NOMO-1 treated with DMSO at 0.1 percent for 48 hours (cell line): Measurements from ENCODE around the gene TGFA.

Source experiments
- DNase-seq: peaks from one replicate; lab custom pipeline; 2025; ENCODE audit not compliant: unreplicated experiment; lab: John Stamatoyannopoulos, UW

The TGFA gene

DNA sequence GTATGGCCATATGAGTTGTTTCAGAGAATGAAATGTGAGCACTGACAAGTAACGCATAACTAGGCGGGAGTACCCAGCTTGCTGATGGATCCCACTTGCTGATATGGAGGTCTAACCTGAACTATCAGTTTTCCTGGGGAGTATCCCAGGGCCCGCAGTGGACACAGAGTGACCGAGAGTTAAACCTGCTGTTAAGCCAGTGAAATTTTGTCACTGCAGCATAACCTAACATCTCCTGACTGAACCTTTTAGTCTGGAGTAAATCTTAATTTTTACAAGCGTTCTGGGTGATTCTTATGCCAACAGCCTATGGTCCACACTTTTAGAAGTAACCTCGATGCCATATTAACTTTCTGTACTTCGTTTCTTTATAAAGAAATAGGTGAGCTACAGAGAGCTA, 54.4 kb downstream of the TGFA start:
- DNase-seq = no peak

DNA sequence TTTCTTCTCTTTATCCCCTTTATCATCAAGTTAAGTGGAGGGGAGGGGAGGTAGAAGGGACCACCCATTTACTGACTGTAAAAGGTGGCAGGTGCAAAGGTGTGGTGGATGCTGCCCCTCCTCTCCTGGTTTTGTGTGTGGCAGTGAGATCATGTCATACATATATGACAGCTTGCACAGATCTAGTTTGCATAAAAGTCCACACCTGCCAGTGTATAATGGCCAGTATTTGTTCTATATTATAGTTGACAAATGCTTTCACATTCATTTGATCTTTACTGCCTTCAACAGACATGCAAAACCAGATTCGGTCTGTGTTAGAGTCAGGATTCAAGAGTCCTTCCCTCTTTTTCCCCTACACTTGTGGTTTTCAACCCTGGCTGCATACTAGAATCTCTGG, 55.1 kb downstream of the TGFA start:
- no peak for DNase-seq

DNA sequence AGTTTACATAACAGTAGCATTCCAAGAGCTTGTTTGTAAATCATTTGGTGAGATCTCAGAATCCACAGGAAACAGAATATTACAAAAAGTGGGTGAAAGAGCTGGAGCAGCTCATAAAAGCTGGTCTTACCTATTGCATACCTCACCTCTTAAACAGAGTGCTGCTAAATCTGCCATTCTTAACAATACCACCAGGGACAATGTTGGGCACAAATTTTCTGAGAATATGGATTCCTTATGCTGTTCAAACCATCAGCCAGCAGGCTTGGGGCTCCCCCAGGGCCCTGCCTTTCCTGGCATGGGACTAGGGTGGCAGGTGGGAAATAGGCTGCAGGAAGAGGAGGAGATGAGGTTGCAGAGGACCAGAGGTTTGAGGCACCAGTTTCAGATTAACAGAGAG, 55.6 kb downstream of the TGFA start:
- DNase-seq = no peak

DNA sequence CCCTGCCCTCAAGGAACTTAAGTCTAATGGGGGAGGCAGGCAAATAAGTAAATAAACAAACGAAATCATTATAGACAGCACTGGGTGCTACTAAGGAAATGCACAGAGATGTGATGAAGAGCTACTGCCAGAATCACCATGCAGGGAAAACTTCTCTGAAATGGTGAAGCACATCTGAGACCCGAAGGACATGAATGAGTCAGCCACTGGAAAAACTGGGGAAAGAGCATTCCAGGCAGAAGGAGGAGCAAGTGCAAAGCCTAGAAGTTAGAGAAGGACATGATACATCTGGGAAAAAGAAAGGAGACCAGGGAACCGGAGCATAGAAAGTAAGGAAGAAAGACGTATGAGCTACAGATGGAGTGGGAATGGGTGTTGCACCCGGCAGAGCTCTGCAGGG, 56.8 kb downstream of the TGFA start:
- no peak for DNase-seq

DNA sequence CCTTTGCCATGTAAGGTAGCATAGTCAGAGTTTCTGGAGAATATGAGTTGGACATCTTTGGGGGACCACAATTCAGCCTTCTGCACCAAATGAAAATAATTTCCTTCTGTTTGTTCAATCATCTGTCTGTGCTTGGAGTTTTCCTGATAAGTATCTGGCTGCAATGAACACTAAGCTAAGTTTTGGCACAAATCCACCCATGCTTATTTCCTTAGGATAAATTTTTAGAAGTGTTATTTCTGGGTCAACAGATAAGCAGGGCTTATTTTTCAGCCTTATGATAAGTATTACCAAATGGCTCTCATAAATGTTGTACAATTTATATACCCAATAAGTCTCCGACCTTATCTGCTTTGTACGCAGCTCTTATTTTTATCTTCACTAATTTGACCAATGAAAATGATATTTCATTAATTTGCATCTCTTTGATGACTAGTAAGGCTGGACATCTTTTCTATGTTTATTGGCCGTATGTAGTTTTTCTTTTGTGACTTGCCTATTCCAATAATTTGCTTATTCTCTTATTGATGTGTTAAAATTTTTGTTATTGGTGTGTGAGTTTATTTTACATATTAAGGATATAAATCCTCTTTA, 59.2 kb downstream of the TGFA start:
- no peak for DNase-seq

DNA sequence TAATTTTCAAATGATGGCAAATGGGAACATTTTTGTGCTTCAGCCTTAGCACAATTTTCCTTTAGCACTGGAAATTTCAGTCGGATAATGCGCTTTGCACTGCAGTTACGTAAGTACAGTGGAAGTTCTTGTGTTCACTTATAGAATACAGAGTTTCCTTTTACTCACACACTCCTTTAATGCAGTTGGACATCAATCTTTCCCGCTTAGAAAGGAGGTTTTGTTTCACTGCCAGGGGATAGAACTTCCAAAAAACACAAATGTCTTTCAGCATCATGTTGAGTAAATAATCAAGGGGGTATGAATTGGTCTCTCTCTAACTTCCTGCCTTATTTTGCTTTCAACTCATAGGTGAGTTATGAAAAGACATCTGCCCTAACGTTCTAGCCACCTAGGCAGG, 63.2 kb downstream of the TGFA start:
- no peak for DNase-seq

DNA sequence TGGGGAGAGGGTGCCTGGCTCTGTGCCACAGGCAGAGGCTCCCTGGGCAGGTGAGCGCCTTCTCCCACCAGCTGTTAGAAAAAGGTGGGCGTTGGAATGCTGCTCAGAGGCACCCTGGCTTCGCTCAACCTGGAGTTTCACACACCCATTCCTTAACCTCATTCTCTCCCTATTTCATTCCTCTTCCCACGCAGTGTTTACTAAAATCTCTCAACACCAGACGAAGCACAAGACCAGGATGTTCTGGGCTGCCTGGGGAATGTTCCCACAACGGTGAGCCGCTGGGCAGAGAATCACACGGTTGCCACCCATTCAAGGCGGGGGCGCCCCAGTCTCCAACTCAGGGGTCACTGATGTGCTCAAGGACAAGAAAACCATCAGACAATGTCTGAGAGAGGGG, 64.5 kb downstream of the TGFA start:
- no peak for DNase-seq

DNA sequence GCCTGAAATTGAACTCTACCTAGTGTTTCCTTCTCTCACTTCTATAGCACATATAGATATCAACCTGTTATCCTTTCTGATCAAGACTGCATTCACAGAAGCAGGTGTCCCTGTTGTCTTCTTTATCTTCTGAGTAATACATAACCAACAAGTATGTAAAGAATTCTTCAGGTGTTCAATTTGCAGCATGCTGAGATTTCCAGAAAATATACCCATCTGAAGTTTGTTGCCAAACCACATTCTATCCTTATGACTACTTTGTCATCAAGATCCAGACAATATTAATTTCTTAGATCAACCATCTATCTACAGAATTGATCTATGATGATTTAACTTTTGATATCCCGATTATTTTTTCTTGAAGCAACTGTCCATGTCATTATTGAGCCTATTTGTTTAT, 69.5 kb downstream of the TGFA start:
- no peak for DNase-seq

DNA sequence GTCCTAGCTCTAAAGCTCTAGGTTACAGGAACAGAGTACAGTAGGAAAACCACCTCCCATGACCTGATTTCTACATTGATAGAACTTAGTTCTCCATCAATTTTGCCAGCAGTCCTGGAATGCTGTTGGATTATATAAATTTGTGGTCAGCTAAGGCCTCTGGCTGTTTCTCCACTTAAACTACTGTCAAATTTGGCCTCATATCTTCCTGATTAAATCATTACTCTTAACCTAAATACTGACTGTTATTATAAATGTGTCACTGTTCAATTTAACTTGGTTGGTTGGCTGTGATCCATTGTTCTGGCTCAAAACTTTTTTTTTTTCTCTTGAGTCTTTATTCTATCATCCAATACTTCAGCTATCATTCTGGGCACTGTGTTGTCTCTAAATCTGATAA, 71.2 kb downstream of the TGFA start:
- no peak for DNase-seq

DNA sequence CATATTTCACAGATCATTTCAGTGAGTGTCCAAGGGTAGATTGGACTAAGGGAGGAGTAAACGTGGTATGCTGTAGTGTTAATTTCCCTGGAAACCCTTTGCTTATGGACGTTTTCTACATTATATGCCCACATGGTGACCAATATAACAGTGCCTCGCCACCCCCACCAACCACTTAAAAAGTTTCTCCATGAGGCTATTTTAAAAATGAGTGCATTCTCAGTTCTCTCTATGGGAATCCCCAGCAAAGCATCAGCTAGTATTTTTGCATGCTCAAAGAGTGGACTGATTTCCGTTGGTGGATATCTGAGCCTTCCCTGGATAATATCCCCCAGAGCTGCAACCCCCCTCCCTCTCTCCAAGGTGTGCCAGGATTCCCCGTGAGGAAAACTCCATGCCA, 73.2 kb downstream of the TGFA start:
- no peak for DNase-seq

DNA sequence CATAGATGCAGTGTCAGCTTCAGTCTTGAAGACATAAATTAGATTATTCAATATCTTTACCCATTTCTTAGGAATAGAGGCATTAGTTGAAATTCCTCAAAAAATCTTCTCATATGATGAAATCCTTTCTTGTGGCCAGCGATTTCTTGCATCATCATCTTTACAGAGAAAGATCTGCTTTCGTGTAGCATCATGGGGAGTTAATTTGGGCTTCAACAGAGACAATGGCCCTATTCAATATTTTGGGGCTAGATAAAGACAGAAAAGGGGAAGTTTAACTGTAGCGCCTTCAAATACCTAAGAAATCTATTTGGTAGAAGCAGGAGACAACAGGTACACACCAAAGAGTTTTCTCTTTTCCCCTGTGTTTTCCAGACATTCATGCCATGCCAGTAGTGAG, 73.8 kb downstream of the TGFA start:
- DNase-seq = peak; percentile 74

DNA sequence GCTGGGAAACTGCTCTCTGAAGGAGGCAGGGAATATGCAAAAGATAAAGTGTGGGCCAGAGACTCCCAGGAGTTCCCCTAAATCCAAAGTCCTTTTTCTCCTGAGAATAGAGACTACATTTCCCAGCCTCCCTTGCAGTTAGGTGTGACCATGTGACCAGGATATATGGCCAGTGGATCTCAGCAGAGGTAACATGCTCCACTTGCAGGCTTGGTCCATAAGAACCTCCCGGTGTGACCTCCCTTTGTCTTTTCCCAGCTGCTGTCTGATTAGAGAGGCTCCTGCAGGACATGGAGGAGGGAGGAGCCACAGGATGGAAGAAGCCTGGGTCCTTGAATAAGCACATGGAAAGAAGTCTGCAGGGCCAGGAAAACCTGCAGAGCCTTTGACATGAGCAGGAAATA, 76.2 kb downstream of the TGFA start:
- no peak for DNase-seq

DNA sequence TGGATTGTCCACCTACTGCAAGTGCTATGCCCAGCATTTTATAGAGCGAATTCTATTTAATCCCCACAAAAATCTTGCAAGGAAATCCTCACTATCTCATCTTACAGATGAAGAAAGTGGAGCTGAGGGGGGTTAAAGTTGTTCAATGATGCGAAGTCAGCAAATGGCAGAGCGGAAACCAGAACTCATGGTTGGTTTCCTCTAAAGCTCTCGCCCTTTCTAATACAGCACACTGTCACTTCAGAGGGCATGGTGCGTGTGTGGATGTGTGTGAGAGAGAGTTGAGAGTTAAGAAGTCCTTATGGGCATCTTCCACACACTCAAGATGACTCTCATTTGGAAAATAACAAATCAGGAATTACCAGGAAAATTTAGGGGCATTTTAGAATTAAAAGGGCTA, 78.4 kb downstream of the TGFA start:
- no peak for DNase-seq

DNA sequence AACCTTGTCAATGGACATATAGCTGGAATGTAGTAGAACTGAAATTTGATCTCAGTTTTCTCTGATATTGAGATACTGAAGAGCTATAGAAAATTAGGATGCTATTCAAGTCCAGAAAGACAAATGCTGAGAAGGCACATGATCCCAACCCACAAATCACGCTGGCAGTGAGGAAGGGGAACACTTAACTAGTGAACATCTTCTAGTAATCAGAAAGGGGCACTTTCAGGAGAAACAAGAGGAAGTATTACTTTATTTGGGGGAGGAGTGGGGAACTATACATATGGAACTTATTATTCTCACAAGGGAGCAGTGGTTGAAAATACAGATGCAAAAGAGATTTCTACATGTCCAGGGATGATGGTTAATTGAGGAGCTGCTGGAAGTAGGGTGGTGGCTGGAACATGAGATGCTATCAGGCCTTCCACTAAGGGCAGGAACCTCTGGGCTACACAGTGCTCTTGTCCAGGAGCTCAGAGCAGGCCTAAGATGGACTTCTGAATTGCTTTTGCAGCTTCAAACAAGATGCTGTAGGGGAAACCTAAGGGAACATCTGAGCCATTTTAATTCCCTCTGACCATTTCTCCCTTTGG, 79.3 kb downstream of the TGFA start:
- peak; percentile 55 for DNase-seq

DNA sequence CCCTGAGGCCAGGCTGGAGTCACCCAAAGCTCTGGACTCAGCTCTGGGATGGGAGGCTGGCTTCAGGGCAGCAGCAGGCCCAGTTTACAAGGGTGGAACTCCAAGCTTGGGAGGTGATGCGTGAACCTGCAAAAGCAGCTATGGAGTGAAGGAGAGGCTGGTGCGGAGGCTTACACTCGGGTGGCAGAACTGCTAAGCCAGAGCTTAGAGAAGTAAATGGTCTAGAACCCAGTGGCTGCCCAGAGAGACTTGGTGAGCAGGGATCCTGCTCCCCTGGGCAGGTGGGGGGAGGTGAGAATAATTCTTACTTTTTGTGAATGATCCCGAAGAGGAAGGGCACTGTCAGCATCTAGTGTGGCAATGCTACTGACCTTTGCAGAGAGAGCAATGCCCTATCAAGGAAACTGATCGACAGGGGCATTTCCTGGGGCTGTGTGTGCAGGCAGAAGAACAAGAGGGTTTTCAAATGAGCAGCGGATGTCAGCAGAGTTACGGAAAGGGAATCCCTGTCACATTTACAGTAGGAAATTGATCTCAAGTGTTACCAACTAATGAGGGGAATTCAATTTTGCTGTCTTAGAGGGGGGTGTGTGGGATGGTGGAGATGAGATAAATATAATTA, 80.4 kb downstream of the TGFA start:
- DNase-seq = no peak

DNA sequence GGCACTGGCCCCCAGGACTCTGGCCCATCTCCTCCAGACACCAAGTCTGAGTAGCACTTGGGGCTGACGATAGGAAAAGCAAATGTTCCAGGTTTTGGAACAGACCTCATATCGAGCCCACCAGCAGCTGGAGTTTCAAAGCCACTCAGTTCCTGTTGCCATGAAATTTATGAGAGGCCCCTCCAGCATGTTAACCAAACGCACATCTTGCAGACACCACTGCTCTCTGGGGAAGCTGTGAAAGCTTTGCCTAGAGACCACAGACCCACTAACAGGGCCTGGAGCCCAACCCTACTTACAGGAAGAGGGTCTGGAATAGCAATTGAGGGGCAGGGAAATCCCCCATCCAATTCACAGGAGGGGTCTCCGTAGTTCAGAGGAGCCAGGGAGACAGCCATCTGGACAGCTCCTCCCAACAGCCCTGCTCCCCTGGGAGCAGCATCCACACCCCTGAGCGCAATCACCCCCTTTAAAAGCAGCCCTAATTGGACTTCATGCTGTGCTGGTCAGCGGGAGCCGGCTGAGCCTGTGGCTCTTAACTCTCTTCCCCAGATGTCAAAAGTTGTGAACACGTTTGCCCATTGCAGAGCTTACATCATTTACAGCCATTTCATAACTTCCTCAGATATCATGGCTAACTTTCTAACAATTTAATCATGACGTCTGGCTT, 81.3 kb downstream of the TGFA start:
- DNase-seq = peak; percentile 72

DNA sequence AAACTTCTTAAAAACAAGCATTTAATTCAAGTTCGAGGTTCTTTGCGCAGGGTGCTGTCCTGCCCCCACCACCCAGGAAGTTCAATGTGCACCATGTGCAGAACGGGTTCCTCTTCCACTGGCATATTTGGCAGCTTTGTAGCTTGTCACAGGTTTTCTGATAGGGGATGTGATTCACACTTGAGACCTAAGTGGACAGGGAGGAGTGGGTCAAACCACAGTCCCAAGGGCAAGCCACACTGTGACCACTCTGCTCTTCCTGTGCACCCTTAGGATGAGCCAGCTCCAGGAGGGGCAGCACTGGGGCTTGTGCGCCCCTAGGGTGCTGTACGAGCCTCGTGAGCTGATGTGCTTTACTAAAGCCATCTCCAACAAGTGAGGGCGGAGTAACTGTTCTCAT, 82.5 kb downstream of the TGFA start:
- no peak for DNase-seq

DNA sequence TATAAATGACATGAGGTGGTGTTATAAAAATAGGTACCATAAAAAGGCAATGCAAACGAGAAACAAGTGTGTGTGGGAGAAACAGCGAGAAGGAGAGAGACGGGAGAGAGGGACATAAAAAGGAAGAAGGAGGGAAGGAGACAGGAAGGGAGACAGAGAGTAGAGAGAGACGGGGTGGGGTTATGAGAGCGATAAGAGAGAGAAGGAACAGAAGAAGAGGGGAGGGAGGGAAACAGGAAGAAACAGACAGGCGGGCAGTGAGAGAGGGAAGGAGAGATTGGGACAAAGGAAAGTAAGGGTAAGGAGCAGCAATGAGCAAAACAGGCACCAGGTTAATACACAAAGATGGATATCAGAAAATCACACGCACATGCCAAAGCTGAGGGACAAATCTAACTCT, 83.7 kb downstream of the TGFA start:
- DNase-seq = no peak

DNA sequence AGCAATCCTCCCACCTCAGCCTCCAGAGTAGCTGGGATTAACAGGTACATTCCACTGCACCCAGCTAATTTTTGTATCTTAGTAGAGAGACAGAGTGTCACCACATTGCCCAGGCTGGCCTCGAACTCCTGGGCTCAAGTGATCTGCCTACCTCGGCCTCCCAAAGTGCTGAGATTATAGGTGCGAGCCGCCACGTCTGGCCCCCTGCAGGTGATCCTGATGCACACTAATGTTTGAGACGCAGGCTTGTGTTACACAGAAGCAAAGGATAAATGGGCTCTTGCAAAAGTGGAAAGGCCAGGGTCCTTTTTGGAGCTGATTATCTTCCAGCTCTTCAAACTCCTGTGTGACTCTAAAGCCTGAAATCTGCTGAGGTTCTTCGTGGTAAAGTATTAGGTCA, 84.2 kb downstream of the TGFA start:
- no peak for DNase-seq

DNA sequence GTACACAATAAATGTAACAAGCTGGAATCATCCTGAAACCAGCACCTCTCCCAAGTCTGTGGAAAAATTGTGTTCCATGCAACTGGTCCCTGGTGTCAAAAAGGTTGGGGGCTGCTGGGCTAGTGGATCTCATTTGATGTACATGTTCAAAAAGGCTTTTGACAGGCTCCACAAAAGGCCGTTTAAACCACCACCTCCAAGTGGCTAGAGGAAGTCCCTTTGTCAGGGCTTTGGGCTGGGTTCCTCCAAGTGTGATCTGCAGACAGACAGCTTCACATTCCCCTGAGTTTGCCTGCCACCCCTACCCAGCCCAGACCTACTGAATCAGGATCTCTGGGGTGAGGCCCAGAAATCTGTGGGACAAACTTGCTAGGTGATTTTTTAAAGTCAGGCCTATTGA, 84.7 kb downstream of the TGFA start:
- DNase-seq = no peak

DNA sequence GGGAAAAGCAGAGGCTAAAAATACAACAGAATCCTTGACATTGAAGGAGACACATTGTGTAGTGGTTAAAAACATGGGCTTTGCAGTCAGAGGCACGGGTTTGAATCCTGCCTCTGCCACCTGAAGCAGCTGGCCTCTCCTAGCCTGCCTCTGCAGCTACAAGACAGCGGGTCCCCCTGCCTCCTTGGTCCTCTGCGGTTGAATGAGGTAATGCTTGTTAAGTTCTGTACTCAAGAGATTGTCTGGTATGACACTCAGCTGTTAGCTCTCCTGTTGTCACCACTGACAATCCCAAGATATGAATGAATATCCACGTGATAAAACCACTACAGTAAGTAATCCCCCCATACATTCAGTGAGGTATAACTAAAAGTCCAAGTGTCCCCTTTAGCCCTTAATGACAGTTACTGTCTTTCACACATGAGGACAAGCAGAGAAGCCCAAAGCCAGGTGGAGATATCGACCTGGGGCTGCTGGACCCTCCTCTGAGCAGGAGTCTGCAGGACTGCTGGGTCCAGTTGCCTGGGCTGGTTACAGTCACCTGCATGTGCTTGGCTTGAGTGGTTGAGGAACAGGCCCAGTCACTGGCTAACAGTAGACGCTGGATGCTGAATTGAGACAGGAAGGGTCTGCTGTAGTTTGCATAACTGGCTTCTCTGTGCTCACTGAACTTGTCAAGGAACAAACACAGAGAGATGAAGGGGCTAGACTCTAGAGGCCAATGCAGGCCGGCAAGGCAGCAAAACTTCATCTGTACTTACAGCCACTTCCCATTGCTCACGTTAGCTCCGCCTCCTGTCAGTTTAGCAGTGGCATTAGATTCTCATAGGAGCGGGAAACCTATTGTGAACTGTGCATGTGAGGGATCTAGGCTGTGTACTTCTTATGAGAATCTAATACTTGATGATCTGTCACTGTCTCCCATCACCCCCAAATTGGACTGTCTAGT, 85.5 kb downstream of the TGFA start:
- DNase-seq = peak; percentile 21
